TTC549 (cell line): ENCODE results near the gene SLC25A17.
"Not testable (repeated sequence)": the region's sequence is repeated elsewhere in the genome, so short reads cannot be mapped to it uniquely, and the experiment has no call there.

ENCODE experiments used
- FAIRE-seq: peaks from 2 replicates; lab custom pipeline; 2012; peaks lifted over from hg19 to GRCh38; lab: Jason Lieb, UNC

Gene SLC25A17, protein sequence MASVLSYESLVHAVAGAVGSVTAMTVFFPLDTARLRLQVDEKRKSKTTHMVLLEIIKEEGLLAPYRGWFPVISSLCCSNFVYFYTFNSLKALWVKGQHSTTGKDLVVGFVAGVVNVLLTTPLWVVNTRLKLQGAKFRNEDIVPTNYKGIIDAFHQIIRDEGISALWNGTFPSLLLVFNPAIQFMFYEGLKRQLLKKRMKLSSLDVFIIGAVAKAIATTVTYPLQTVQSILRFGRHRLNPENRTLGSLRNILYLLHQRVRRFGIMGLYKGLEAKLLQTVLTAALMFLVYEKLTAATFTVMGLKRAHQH

DNA sequence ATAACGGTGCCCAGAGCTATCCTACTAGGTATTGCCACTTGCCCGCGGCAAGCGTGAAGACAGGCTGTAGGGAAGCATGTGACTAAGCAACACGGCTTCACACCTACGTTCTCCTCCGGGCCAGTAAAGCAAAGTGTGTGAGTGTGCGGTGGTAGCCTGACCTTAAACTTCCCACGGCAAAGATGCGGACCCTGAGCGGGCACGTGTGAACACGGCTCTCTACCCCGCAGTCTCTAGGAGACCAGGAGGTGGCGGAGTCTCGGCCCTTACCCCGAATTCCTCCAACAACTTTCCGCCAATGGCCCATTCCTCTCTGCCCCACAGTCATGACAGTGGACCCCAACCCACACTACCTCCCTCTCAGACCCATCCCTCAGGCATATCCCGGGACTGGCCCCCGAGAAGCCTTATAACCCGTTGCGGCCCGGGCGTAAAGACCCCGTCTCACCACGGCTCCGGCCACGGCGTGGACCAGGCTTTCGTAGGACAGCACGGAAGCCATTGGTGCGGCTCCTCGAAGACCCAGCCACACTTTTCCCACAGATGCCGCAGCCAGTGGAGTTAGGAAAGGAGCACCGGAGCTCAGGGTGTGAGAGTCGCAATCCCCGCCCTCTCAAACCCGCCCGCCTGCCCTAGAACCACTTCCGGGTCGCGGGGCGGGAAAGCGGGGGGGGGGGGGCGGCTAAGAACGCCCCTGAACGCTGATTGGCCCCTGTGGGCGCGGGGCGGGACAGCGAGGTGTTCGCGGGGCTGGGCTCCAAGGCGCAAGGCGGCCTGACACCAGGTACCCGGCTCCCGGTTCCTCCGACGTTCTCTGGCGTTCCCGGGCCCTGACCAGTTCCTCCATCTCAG, at the start of gene SLC25A17:
TSS of gene SLC25A17 (minus strand) at position 600 of the 852 bp plus-strand sequence. CDS start at position 502, 98 bp downstream.
- no peak for FAIRE-seq

DNA sequence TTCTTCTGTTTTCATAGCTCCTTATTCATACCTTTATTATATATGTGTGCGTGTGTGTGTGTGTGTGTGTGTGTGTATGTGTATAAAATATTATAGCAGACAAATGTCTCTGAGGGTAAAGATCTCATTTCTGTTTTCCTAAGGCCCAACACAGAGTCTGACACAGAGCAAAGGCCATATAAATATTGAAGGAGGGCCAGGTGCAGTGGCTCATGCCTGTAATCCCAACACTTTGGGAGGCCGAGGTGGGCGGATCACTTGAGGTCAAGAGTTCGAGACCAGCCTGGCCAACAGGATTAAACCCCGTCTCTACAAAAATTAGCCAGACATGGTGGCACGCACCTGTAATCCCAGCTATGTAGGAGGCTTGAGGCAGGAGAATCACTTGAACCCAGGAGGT, 49.2 kb upstream of the SLC25A17 start:
- not testable (repeated sequence) for FAIRE-seq

DNA sequence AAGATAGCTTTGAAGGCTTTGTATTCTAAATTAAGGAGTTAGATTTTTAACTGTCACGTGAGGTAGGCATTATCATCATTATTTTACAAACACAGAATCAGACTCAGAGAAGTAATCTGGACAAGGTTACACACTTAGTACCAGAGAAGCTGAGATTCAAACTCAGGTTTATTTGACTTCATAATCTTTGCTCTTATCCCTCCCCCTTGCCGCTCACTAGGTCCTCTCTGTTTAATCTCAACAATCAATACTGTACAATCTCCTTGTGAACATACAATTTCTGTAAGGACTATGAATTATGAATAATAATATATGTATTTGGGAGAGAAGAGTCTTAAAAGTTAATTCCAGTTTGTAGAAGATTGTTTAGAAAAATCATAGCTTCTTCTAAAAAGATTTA, 48.0 kb upstream of the SLC25A17 start:
- FAIRE-seq, result no peak

DNA sequence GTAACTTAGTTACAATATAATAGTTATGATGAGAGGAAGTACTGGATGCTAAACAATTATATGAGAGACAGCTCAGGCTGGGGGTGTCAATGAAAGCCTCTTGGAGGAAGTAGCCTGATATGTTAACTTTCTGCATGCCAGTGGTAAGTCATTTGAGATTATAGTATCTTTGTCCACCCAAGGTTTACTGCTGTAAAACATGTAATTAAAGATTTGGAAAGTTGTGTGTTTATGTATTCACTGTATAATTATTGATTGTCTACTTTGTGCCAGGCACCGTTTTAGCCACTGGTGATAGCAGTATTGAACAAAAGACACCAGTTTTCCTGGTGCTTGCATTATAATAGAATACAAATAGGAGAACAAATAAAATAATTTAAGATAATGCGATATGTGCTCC, 43.4 kb upstream of the SLC25A17 start:
- FAIRE-seq, result no peak

DNA sequence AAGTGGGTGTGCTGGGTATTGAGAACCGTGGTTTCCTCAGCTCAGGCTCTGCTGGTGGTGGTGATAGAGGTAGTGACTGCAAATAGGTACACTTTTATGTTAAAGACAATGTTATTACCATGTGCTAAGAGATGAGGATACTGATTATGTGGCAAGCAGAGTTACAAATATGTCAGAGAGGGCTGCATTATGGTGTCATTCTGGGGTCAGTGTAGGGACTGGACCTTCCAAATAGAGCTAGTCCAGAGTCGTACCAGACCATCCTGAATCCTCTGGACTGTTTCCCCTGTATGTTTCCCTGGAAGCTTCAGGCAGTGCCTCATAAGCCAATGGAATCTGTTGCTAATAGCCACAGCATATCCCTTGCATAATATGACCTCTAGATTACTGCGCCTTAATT, 42.9 kb upstream of the SLC25A17 start, which contains the start of gene DNAJB7:
TSS of gene DNAJB7 (minus strand) at position 101 of the 400 bp plus-strand sequence. CDS start 119 bp downstream, outside the sequence.
- no peak for FAIRE-seq

DNA sequence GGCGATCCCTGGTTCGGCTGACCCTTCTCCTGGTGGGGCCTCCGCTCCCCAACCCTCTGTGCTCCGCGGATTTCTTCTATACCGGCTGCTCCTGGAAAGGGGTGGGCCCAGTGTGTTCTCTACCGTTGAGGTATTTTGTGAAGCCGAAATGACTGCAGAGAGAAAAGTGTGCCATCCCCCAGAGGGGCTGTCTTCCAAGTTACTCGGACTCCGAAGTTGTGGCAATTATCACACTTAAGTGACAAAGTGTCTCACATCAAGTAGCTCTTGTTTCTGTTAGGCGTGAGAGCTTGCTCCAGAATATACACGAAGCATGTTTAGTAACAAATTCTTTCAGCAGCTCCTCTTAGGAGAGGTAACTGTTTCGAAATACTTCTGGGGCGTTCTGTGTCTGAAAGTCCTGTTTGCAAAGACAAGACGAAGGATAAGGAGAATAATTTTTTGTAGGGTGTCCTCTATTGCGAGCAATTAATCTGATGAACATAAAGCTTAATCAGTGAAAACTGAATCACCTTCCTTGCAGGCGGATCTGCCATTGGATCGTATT, 38.2 kb upstream of the SLC25A17 start:
- FAIRE-seq, result no peak

DNA sequence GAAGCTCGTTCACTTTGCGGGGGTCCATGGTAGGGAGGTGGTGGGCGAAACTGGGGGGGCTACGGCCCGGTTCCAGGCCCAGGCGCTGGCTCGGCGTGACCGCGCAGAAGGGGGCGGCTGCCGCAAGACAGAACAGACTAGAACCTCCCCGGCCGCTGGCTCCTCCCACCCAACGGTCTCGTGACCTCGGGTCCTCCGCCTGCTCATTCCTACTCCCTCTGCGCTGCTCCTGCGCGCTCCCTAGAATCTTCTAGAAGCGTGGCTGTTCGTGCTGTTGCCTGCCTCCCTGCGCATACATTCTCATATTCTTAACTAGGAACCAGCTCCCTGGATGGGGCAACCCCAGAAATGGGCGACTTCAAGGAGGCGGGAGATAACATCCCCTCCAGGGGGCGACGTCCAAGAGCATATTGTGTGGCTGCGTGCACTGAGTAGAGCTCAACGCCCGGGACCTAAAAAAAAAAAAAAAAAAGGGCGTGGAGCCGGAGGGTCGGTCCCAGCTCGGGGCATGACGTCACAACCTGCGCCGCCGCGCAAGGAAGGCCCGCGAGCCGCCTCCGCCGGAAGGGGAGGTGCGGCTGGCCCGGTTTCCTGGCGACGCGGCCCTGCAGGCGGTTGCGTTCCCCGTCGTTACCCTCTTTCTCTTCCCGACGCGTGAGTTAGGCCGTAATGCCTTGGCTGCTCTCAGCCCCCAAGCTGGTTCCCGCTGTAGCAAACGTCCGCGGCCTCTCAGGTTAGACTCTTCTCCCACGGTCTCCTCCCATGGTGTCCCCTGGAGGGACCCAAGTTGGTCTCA, 37.6 kb upstream of the SLC25A17 start, which contains the start of the genes ST13 and XPNPEP3:
TSS of gene ST13 (minus strand) at position 127 of the 796 bp plus-strand sequence. CDS start at position 28, 99 bp downstream.
TSS of gene XPNPEP3 (plus strand) at position 636 of the 796 bp plus-strand sequence. CDS start at position 670, 34 bp downstream.
- FAIRE-seq, result peak; percentile 87

DNA sequence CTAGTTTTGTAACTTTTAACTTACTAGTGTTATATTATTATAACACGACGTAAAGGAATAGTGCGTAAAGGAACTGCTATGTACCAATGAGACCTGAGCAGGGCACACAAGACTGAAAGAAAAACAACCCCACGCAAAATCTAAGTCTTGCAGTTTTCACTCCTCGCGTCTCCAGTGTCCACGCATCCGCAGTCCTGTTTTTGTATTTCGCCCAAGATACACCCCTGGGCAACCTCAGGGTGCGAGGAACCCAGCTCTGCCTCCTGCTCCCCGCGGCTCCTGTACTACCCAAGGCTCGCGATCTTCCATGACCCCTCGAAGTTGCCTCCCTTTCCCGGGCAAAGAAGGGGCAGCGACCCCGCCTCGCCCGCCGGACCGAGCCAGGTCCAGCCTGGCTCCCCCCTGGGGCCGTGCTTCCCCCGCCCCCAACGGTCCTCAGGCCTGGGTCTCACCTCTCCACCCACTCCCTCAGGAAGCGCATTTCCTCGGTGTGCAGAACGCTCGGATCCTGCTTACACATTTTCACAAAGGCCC, 36.9 kb upstream of the SLC25A17 start:
- no peak for FAIRE-seq

DNA sequence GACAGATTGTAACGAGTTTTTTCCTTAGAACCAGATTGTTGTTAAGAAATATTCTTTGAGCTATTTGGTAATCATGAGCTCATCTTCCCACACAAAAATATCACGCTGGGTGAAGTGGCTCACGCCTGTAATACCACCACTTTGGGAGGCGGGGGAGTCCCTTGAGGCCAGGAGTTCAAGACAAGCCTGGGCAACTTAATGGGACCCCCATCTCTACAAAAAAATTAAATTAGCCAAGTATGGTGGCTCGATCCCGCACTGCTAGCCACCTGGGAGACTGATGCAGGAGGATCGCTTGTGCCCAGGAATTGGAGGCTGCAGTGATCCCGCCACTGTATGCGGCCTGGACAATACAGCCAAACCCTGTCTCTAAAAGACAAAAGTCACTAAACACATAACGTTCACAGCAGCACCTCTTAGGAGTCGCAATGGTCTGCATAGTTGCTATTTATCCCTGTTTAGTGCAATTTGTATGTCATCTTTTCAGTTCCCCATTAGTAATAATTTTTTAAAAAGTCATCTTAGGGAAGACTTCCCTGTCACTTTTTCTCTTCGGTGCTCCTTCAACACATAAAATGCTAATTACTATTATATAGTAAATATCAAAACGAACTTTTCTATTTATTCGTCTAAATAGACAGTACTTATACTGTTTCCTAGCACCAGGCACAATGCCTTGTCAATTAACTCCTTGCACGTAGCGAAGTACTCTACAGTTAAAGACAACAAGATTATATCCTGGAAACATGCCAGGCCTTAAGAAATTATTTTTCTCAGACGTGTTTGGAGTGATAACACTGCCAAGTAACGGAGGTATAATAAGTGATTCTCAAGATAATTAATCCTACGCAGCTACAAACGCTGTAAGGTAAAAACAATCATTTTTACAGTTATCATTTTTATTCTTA, 36.2 kb upstream of the SLC25A17 start:
- FAIRE-seq, result no peak

DNA sequence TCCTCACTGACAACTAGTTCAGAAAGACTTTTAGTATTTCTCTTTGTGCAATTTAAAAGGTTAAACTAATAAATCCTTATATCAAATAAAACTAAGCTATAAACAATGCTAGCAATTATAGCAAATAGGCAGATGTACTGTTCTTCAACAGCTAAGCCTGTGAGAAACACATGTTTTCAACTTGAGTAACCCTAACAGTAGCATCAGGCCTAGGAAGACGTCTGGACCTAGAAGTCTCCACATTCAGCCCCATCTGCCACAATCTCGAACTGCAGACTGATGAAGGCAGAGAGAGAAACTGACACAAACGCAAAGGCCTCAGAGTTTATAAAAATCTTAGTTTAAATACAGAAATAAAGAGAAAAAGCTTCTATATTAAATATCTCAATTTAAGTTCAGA, 34.8 kb upstream of the SLC25A17 start:
- FAIRE-seq, result no peak

DNA sequence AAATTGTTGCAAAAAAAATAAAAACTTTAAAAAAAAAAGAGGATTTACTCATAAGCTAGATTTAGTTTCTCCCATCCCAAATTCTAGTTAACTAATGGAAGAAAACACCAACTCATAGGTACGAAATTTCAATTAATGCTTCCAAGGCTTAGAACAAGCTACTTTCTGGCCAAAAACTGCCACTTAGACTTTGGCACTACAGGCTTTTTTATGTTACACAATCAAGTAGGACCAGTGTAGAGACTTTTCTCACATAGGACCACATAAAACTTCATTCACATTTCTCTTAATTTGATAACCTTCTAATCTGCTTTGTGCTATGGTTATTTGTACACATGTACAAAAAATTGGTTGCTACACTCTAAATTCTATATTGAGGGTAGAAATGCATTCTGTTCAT, 34.2 kb upstream of the SLC25A17 start:
- no peak for FAIRE-seq

DNA sequence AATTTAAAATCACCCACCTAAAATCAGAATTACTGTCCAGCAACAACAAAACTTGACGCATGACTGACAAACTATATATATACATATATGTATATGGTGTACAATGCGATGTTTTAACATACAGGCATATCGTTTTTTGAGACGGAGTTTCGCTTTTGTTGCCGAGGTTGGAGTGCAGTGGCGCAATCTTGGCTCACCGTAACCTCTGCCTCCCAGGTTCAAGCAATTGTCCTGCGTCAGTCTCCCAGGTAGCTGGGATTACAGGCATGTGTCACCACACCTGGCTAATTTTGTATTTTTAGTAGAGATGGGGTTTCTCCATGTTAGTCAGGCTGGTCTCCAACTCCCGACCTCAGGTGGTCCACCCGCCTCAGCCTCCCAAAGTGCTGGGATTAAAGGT, 26.7 kb upstream of the SLC25A17 start:
- FAIRE-seq, result not testable (repeated sequence)

DNA sequence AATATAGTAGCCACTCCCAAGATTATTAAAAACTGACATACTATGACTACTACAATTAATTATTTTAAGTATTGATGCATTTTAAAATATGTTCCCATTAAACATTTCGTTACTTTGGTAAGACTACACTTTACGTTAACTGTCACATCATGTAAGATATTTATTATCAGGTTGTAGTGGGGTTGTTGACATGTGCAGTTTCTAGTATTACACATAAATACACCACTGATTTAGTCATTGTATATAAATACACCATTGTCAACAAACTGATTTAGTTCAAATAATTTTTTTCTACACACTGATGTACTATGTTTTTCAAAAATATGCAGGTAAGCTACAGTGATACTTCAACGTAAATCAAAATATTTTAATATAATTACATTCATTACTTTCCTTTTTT, 25.8 kb upstream of the SLC25A17 start:
- FAIRE-seq, result no peak

DNA sequence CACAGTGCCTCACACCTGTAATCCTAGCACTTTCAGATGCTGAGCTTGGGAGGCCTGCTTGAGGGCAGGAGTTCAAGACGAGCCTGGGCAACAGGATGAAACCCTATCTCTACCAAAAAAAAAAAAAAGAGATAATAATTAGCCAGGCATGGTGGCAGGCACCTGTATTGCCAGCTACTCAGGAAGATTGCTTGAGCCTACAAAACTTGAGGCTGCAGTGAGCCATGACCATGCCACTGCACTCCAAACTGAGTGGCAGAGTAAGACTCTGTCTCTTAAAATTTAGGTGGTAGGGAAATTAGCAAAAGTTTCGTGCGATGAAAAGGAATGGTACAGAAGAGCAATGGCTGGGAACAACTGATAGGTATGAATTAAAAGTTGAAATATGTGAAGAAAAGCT, 19.3 kb upstream of the SLC25A17 start:
- no peak for FAIRE-seq

DNA sequence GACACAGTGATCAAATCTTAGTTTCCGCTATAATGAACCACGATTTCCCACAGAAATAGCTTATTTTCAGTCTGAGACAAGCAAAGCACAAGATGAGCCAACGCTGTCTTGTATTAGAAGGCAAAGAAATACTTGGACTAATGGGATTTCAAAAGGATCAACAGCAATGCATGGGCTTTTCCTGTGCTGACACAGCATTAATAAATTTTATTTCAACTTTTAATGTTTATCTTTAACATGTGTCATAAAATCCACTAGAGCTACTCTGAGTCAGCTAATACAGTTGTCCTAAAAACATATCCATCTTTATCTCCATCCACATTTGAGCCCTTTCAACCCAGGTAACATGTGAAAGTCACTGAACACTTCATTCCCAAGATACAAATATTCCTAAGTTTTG, 15.5 kb upstream of the SLC25A17 start:
- no peak for FAIRE-seq

DNA sequence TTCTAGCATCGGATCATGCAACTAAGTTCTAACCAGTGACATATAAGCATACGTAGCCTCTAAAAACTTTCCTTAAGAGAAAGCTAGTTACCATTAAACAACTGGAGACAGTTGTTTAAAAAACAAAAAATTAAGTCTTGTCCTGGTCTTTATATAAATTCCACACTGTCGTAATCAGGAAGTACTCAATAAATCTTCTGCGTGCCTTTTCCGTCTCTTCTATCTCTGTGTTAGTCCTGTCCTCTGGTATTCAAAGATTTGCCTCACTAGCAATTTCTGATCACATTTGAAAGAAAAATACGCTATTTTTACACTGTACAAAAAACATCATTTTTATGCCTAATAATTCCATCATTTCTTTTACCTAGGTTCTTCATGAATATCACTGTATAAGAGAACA, 10.0 kb upstream of the SLC25A17 start:
- FAIRE-seq, result no peak

DNA sequence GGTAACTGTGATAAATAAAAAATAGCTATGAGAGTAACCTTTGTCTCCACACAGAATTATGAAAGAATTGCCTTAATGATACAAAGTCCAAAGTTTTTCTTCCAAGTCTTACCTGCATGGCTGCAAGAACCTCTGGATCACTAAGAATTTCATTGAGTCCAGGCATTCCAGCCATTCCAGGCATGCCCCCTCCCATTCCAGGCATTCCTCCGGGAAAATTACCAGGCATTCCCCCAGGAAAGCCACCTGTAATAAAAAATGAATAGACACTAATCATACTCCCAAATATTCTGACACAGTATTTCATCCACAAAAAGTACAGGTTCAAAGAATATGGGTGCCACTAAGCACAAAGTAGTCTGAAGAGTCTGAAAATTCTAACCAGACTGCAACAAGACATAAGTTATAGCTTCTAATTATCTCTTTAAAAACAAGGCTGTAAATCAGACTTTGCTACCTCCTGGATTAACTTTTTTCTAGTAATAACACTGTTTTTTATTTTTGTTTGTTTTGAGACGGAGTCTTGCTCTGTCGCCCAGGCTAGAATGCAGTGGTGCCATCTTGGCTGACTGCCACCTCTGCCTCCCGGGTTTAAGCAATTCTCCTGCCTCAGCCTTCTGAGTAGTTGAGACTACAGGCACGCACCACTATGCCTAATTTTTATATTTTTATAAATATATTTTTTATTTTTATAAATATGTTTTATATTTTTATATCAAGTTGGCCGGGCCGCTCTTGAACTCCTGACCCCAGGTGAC, 8.0 kb upstream of the SLC25A17 start:
- no peak for FAIRE-seq

DNA sequence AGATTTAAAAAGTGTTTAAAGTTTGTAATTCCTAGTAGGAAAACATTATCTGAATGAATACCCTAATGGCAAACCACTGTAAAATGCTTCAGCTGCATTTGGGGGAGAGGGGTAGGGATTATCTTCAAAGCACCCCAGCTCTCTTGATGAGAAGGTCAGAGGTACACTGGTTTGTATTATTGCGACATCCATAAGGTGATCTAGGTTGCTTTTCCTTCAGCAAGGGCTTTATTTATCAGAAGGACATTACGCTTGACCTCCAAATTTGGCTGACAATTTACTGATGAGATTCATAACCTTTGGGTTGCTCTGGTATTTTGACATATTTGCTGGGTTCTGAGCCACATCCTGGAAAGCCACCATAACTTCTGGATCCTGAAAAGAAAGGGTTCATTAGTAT, 7.1 kb upstream of the SLC25A17 start:
- FAIRE-seq, result not testable (repeated sequence)

DNA sequence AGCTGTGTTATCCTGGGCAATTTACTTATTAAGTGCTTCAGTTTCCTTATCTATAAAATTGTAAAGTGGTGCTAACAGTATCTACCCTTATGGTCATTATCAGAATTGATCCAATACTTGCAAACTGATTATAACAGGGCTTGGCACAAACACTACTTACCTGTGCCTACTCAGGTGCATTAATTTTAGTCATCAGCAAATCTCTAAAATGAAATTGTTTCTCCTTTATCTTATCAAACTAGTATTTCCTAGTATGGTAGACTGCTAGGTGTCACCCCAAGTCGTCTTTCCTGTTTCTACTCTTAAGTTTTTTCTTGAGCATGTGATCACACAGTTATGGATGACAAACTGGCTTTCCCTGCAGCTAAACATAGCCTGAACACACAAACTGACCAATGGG, 4.3 kb upstream of the SLC25A17 start:
- no peak for FAIRE-seq

DNA sequence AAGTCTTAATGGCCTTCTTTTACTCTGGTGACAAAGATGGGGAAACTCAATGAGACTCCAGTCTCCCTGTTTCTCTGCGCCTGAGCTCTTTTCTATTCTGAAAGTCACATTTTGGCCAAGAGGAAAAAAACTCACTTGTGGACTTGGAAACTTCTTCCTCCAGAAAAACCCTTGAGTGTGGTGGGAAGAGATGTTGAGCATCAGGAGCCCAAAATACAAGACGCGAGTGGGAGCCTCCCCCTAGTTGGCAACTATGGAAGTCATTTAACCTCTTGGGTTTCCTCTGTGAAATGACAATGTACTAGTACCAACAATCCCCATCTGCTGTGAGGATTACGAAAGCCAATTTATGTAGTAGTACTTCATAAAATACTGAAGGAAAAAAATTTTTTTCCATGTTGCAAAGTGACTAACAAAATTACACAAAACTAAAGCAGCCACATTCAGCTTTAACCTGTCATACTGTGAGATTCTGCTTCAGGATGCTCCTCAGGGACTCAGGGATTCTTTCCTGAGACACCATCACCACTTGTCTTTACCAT, 524 bp upstream of the SLC25A17 start:
- FAIRE-seq, result no peak
